DND-41 (cell line): ENCODE results near the gene FGF11.

Experiments used
- EZH2 ChIP-seq: IDR thresholded peaks from 3 replicates; pipeline ENCODE4 v1.6.1; 2012; ENCODE audit warnings: borderline replicate concordance, low read depth, mild to moderate bottlenecking, moderate library complexity, low read length, inconsistent platforms; ENCODE audit not compliant: severe bottlenecking
- TF ChIP-seq, protein P1 (sequence below): IDR thresholded peaks from 2 replicates; pipeline ENCODE4 v1.5.1; 2012; ENCODE audit warnings: borderline replicate concordance, low read length, moderate library complexity, mild to moderate bottlenecking; ENCODE audit not compliant: poor library complexity, severe bottlenecking; ENCODE audit errors: extremely low read depth

GRCh38 chr17:7483255-7484066 lies 44.1 kb downstream of the FGF11 start:
- TF ChIP-seq, protein P1, sequence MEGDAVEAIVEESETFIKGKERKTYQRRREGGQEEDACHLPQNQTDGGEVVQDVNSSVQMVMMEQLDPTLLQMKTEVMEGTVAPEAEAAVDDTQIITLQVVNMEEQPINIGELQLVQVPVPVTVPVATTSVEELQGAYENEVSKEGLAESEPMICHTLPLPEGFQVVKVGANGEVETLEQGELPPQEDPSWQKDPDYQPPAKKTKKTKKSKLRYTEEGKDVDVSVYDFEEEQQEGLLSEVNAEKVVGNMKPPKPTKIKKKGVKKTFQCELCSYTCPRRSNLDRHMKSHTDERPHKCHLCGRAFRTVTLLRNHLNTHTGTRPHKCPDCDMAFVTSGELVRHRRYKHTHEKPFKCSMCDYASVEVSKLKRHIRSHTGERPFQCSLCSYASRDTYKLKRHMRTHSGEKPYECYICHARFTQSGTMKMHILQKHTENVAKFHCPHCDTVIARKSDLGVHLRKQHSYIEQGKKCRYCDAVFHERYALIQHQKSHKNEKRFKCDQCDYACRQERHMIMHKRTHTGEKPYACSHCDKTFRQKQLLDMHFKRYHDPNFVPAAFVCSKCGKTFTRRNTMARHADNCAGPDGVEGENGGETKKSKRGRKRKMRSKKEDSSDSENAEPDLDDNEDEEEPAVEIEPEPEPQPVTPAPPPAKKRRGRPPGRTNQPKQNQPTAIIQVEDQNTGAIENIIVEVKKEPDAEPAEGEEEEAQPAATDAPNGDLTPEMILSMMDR = no peak
- no peak for TF ChIP-seq EZH2
